SK-N-SH (cell line): Measurements from ENCODE around the gene CCDC57. TPM values are rescaled to one million over a fixed set of nuclear protein-coding genes. Genes with fewer than 3 reads are reported as not detected.

Experiments
- CTCF ChIA-PET: fragments of 300-600, 350-600 bp; formaldehyde crosslinking; extraction: SDS; loops from one replicate; lab custom pipeline; 2021; lab: Yijun Ruan, JAX
- POLR2A ChIA-PET: fragments of 350-600 bp; sonication (Branson Sonifier 250); formaldehyde crosslinking; extraction: SDS; loops from one replicate; lab custom pipeline; 2020; ENCODE audit warnings: antibody characterized with exemption, inconsistent platforms; lab: Yijun Ruan, JAX
- DNase-seq: peaks from one replicate; pipeline ENCODE4 v3.0.0; 2012
- H2AFZ ChIP-seq: fragments of 200-600 bp; sonication (generic); 2 replicates; pipeline ENCODE4 v1.8.1; 2016; ENCODE audit warnings: antibody characterized with exemption, mild to moderate bottlenecking, low read depth
- H3F3A ChIP-seq: fragments of 200-600 bp; sonication (generic); replicated peaks from 2 replicates; pipeline ENCODE3; 2016; ENCODE audit warnings: antibody characterized with exemption, mild to moderate bottlenecking; ENCODE audit not compliant: insufficient read depth
- H3K27ac ChIP-seq, 2 experiments: fragments of 200-500 bp in 1 of 2; fragments of 200-600 bp in 1 of 2; sonication (Bioruptor generic) in 1 of 2; sonication (generic), shearing (Covaris generic) in 1 of 2; 2 replicates each; pipeline versions ENCODE4 v1.5.1 to v1.6.1; 2014 to 2016; ENCODE audit warnings: low read depth in 2 of 2, inconsistent platforms in 1 of 2, low read length in 1 of 2, mild to moderate bottlenecking in 1 of 2, mixed read lengths in 1 of 2
- H3K27me3 ChIP-seq: fragments of 200-600 bp; sonication (generic), shearing (Covaris generic); 2 replicates; pipeline ENCODE4 v1.6.1; 2016; ENCODE audit warnings: mixed run types; ENCODE audit not compliant: insufficient read depth
- H3K36me3 ChIP-seq, 2 experiments: fragments of 200-500 bp in 1 of 2; fragments of 200-600 bp in 1 of 2; sonication (Bioruptor generic) in 1 of 2; sonication (generic) in 1 of 2; replicated peaks in 1 of 2; 2 replicates each; pipeline versions ENCODE3 to v1.5.1; 2014 to 2016; ENCODE audit warnings: low read length in 1 of 2, mild to moderate bottlenecking in 1 of 2; ENCODE audit not compliant: insufficient read depth in 2 of 2, control insufficient read depth in 1 of 2
- H3K4me1 ChIP-seq, 2 experiments: fragments of 200-500 bp in 1 of 2; fragments of 200-600 bp in 1 of 2; sonication (Bioruptor generic) in 1 of 2; sonication (generic), shearing (Covaris generic) in 1 of 2; 2 replicates each; pipeline versions ENCODE4 v1.5.1 to v1.6.1; 2014 to 2016; ENCODE audit warnings: low read depth in 1 of 2, low read length in 1 of 2, mixed run types in 1 of 2; ENCODE audit not compliant: insufficient read depth in 2 of 2, control insufficient read depth in 1 of 2
- H3K4me2 ChIP-seq: fragments of 200-600 bp; sonication (generic), shearing (Covaris generic); 2 replicates; pipeline ENCODE4 v1.6.1; 2017; ENCODE audit warnings: mixed run types
- H3K4me3 ChIP-seq, 2 experiments: fragments of 200-500 bp in 1 of 2; fragments of 200-600 bp in 1 of 2; sonication (Bioruptor generic) in 1 of 2; sonication (generic), shearing (Covaris generic) in 1 of 2; 2 replicates each; pipeline versions ENCODE4 v1.5.1 to v1.8.1; 2014 to 2016; ENCODE audit warnings: low read depth in 2 of 2, inconsistent platforms in 1 of 2, low read length in 1 of 2, mild to moderate bottlenecking in 1 of 2, mixed read lengths in 1 of 2, moderate library complexity in 1 of 2
- H3K79me2 ChIP-seq: fragments of 200-600 bp; sonication (generic); 2 replicates; pipeline ENCODE4 v1.8.1; 2017; ENCODE audit warnings: mild to moderate bottlenecking; ENCODE audit not compliant: insufficient read depth
- H3K9ac ChIP-seq: fragments of 200-600 bp; sonication (generic); 2 replicates; pipeline ENCODE4 v1.6.1; 2017; ENCODE audit warnings: mixed run types
- H3K9me2 ChIP-seq: fragments of 200-600 bp; sonication (generic); 2 replicates; pipeline ENCODE4 v1.6.1; 2017; ENCODE audit warnings: mixed run types
- H3K9me3 ChIP-seq: fragments of 200-600 bp; sonication (generic); 2 replicates; pipeline ENCODE4 v1.6.1; 2017; ENCODE audit warnings: mixed run types, mild to moderate bottlenecking, moderate library complexity
- H4K20me1 ChIP-seq: fragments of 200-600 bp; sonication (generic); 2 replicates; pipeline ENCODE4 v1.6.1; 2017; ENCODE audit warnings: mild to moderate bottlenecking, mixed run types; ENCODE audit not compliant: insufficient read depth
- CHD2 ChIP-seq: fragments of 150-350 bp; IDR thresholded peaks from 2 replicates; pipeline ENCODE4 v1.6.1; 2018; ENCODE audit warnings: low read length; ENCODE audit not compliant: partially characterized antibody
- EP300 ChIP-seq, 2 experiments: IDR thresholded peaks; 2 replicates each; pipeline versions ENCODE4 v1.4.0 to v1.6.1; 2012; ENCODE audit warnings: borderline replicate concordance in 1 of 2, low read depth in 1 of 2, low read length in 1 of 2
- EZH2phosphoT487 ChIP-seq: fragments of 200-600 bp; sonication (generic); IDR thresholded peaks from 2 replicates; pipeline ENCODE4 v1.6.1; 2017; ENCODE audit warnings: low read depth, mixed run types, mild to moderate bottlenecking, antibody characterized with exemption, moderate library complexity, borderline replicate concordance
- FOSL2 ChIP-seq: IDR thresholded peaks from 2 replicates; pipeline ENCODE4 v1.4.0; 2012; ENCODE audit warnings: low read depth, mild to moderate bottlenecking, moderate library complexity, borderline replicate concordance
- FOXJ3 ChIP-seq: sonication (generic); formaldehyde crosslinking; IDR thresholded peaks from 2 replicates; pipeline ENCODE4 v1.5.1; 2020; ENCODE audit warnings: mild to moderate bottlenecking, missing genetic modification reagents
- FOXM1 ChIP-seq: IDR thresholded peaks from 2 replicates; pipeline ENCODE4 v1.4.0; 2012; ENCODE audit warnings: low read depth, mild to moderate bottlenecking
- GATA2 ChIP-seq: sonication (generic); formaldehyde crosslinking; IDR thresholded peaks from 2 replicates; pipeline ENCODE4 v1.5.0; 2020; ENCODE audit warnings: mild to moderate bottlenecking, missing genetic modification reagents
- NRF1 ChIP-seq: IDR thresholded peaks from 2 replicates; pipeline ENCODE4 v1.6.1; 2012; ENCODE audit warnings: low read depth, mild to moderate bottlenecking, low read length
- POLR2AphosphoS5 ChIP-seq: IDR thresholded peaks from 2 replicates; pipeline ENCODE4 v1.6.1; 2012; ENCODE audit warnings: low read depth, low read length
- RCOR1 ChIP-seq: fragments of 150-350 bp; IDR thresholded peaks from 2 replicates; pipeline ENCODE4 v1.6.1; 2017; ENCODE audit warnings: antibody characterized with exemption, low read length
- SIN3A ChIP-seq: IDR thresholded peaks from 2 replicates; pipeline ENCODE4 v1.6.1; 2012; ENCODE audit warnings: low read depth, mild to moderate bottlenecking, low read length, moderate library complexity, borderline replicate concordance
- WGBS: methylation state at CpG from one replicate; pipeline ENCODE4 v1.1.6; 2017; ENCODE audit warnings: low lambda C conversion rate; 5-methylcytosine and 5-hydroxymethylcytosine counted together
- polyA plus RNA-seq, 3 experiments: library from polyadenylated mRNA; depleted of rRNA; stranded (reverse); fragments of >200 nt; gene quantifications; 2 replicates each; pipeline ENCODE4 v1.2.3, GENCODE V29; 2012
- TF ChIP-seq, protein P1 (sequence below): IDR thresholded peaks from 2 replicates; pipeline ENCODE4 v1.4.0; 2012; ENCODE audit warnings: low read depth, borderline replicate concordance
- TF ChIP-seq, protein P2 (sequence below): IDR thresholded peaks from 2 replicates; pipeline ENCODE4 v1.4.0; 2012; ENCODE audit warnings: low read depth, borderline replicate concordance

The CCDC57 gene
- polyA plus RNA-seq, 1 of the 3 experiments (the other 2 are of a cell fraction) = 68.6 TPM

DNA sequence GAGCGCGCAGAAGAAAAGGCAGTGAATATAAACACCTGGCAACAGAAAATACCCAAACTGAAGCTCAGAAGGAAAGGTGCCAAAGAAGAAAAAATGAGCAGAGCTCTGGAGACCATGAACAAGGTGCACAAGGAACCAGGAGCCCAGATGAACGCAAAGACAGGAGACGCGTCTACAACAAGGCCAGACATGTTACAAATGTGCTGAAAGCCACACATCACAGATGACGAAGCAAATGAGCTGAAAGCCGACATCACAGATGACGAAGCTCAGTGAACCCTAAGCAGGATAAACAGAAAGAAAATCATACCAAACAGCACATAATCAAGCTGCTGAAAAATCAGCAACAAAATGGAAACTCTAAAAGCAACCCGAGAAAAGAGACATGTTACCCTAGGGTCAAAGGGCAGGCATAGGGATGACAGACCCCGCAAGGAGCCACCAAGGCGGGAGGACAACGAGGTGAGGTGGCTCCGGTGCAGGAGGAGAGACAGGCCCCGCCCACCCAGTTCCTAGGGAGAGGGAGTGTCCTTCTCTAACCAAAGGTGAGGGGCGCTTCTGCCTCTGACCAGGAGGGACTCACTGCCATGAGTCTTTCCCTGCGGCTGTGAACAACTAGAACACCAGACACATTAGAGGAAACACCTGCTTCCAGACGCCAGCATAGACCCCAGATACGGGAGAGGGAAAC lies 39.1 kb downstream of the CCDC57 start:
- WGBS = 93% methylated on average over 18 of the region's 18 CpGs
- ChIA-PET POLR2A (no interaction called here), CTCF (interaction anchor here (0.7 to 2.2 kb wide), 6 partner anchors 9 to 150 kb away, joined by 3 to 9 read pairs (median 3); partner anchors contain the start of genes CCDC57, DCXR and LRRC45)
- no peak overlapping the region for H3K4me3 ChIP-seq
- H3K27me3 ChIP-seq = no peaks in the 10 kb centered on the region
- H3F3A ChIP-seq = no peaks in the 10 kb centered on the region
- no peak overlapping the region for H3K4me2 ChIP-seq
- H3K9me2 ChIP-seq = no peaks in the 10 kb centered on the region
- no peak overlapping the region for H3K27ac ChIP-seq
- no peak for TF ChIP-seq POLR2AphosphoS5
- TF ChIP-seq, protein P1, sequence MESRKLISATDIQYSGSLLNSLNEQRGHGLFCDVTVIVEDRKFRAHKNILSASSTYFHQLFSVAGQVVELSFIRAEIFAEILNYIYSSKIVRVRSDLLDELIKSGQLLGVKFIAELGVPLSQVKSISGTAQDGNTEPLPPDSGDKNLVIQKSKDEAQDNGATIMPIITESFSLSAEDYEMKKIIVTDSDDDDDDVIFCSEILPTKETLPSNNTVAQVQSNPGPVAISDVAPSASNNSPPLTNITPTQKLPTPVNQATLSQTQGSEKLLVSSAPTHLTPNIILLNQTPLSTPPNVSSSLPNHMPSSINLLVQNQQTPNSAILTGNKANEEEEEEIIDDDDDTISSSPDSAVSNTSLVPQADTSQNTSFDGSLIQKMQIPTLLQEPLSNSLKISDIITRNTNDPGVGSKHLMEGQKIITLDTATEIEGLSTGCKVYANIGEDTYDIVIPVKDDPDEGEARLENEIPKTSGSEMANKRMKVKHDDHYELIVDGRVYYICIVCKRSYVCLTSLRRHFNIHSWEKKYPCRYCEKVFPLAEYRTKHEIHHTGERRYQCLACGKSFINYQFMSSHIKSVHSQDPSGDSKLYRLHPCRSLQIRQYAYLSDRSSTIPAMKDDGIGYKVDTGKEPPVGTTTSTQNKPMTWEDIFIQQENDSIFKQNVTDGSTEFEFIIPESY = no peak
- TF ChIP-seq EZH2phosphoT487 = no peak
- no peak for TF ChIP-seq GATA2 (CRISPR knock-in tag)
- TF ChIP-seq, protein P2, sequence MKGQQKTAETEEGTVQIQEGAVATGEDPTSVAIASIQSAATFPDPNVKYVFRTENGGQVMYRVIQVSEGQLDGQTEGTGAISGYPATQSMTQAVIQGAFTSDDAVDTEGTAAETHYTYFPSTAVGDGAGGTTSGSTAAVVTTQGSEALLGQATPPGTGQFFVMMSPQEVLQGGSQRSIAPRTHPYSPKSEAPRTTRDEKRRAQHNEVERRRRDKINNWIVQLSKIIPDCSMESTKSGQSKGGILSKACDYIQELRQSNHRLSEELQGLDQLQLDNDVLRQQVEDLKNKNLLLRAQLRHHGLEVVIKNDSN = no peak
- no peak for TF ChIP-seq NRF1
- TF ChIP-seq FOSL2 = no peak
- no peak for TF ChIP-seq FOXJ3 (CRISPR knock-in tag)
- TF ChIP-seq CHD2 = no peak
- no peak for TF ChIP-seq RCOR1
- no peak for TF ChIP-seq EP300 (IDR thresholded peaks at IDR 0.05; ENCODE audit: borderline replicate concordance in 1 of 2, low read depth in 1 of 2, low read length in 1 of 2)
- TF ChIP-seq SIN3A = no peak
- no peak for TF ChIP-seq FOXM1
- no peaks in the 10 kb centered on the region for H3K79me2 ChIP-seq
- no peak for DNase-seq
- no peak overlapping the region for H2AFZ ChIP-seq
- H4K20me1 ChIP-seq = no peaks in the 10 kb centered on the region
- no peak overlapping the region for H3K9ac ChIP-seq
- H3K9me3 ChIP-seq = no peaks in the 10 kb centered on the region
- no peaks in the 10 kb centered on the region for H3K4me1 ChIP-seq
- H3K36me3 ChIP-seq = peaks cover 17 to 59% of the 10 kb centered on the region in 2 experiments
